ENCODE data around the gene RADIL.

GRCh38 chr7:4871930-4872675 lies 11.4 kb downstream of the RADIL start:
- TF ChIP-seq HMGXB3 (CRISPR knock-in tag; IDR thresholded peaks at IDR 0.05; ENCODE audit: borderline replicate concordance) = no peak
- TF ChIP-seq ATRX (CRISPR knock-in tag; IDR thresholded peaks at IDR 0.05; ENCODE audit: borderline replicate concordance) = no peak
- TF ChIP-seq ZNF143 (CRISPR knock-in tag; IDR thresholded peaks at IDR 0.05) = no peak
- TF ChIP-seq DMTF1 (CRISPR knock-in tag; IDR thresholded peaks at IDR 0.05) = no peak
